Fibroblast of lung (primary cell): Measurements from ENCODE around the gene DUSP8.

Experiments used
- CTCF ChIP-seq, 2 donors: IDR thresholded peaks in 1 of 2; conservative IDR thresholded peaks in 1 of 2; 1 replicate in 1 of 2; 2 replicates in 1 of 2; pipeline ENCODE4 v1.5.1; 2011 to 2012; ENCODE audit warnings: low read length in 2 of 2, control low read depth in 1 of 2, inconsistent platforms in 1 of 2, low read depth in 1 of 2, mild to moderate bottlenecking in 1 of 2
- EZH2 ChIP-seq: IDR thresholded peaks from 2 replicates; pipeline ENCODE4 v1.5.1; 2012; ENCODE audit warnings: low read length, control low read depth, mild to moderate bottlenecking; ENCODE audit errors: missing control alignments

- TF ChIP-seq CTCF (conservative IDR thresholded peaks at IDR 0.05 in 1 of 2, IDR thresholded peaks at IDR 0.05 in 1 of 2; ENCODE audit: low read depth in 1 of 2, low read length in 2 of 2) = no peak
- TF ChIP-seq EZH2 = no peak
Observed at GRCh38 chr11:1586699-1587098, 14.6 kb upstream of the DUSP8 start.
